IMR-90 (cell line): Measurements from ENCODE around the gene SAMD9. TPM values are rescaled to one million over a fixed set of nuclear protein-coding genes. Genes with fewer than 3 reads are reported as not detected.

Experiments used
- ATAC-seq: fragments of 200-7000 bp; cut with Tn5 transposase; 2 replicates; pipeline ENCODE4 v1.9.1; 2020; ENCODE audit warnings: low read depth, mild to moderate bottlenecking, moderate library complexity
- BruUV-seq: library from RNA; stranded (reverse); fragments of 400-500 nt; replicated peaks from 2 replicates; lab custom pipeline; 2021; lab: Mats Ljungman, UMichigan
- CTCF ChIA-PET: fragments of 300-600 bp; formaldehyde crosslinking; extraction: SDS; loops from one replicate; lab custom pipeline; 2021; ENCODE audit warnings: antibody characterized with exemption; lab: Yijun Ruan, JAX
- POLR2A ChIA-PET: fragments of 300-600 bp; sonication (Branson Sonifier 250); formaldehyde crosslinking; loops from one replicate; lab custom pipeline; 2022; ENCODE audit warnings: antibody characterized with exemption; ENCODE audit not compliant: unreplicated experiment; lab: Charles Lee
- DNase-seq: peaks from one replicate; pipeline ENCODE4 v3.0.0; 2013
- H2AFZ ChIP-seq: replicated peaks from 2 replicates; pipeline ENCODE3; 2013; ENCODE audit warnings: low read length, mild to moderate bottlenecking; ENCODE audit not compliant: poor library complexity
- H2AK5ac ChIP-seq: 2 replicates; pipeline ENCODE4 v1.6.1; 2013; ENCODE audit warnings: low read depth, low read length, inconsistent platforms
- H2AK9ac ChIP-seq: replicated peaks from 2 replicates; pipeline ENCODE3; 2013; ENCODE audit warnings: mild to moderate bottlenecking, low read depth, low read length, moderate library complexity; ENCODE audit not compliant: poor library complexity
- H2BK120ac ChIP-seq: 2 replicates; pipeline ENCODE4 v1.6.1; 2013; ENCODE audit warnings: low read depth, low read length, inconsistent platforms
- H2BK15ac ChIP-seq: 3 replicates; pipeline ENCODE4 v1.6.1; 2013; ENCODE audit warnings: low read depth, low read length, inconsistent platforms
- H2BK20ac ChIP-seq: 2 replicates; pipeline ENCODE4 v1.6.1; 2013; ENCODE audit warnings: low read depth, mild to moderate bottlenecking, inconsistent platforms, low read length, moderate library complexity
- H2BK5ac ChIP-seq: 2 replicates; pipeline ENCODE4 v1.6.1; 2013; ENCODE audit warnings: mild to moderate bottlenecking, low read depth, low read length, inconsistent platforms; ENCODE audit not compliant: poor library complexity, severe bottlenecking
- H3K14ac ChIP-seq: replicated peaks from 2 replicates; pipeline ENCODE4 v1.6.1; 2013; ENCODE audit warnings: low read depth, low read length, inconsistent platforms
- H3K18ac ChIP-seq: 2 replicates; pipeline ENCODE4 v1.6.1; 2013; ENCODE audit warnings: low read depth, low read length, control low read depth
- H3K23ac ChIP-seq: 2 replicates; pipeline ENCODE4 v1.6.1; 2013; ENCODE audit warnings: low read depth, low read length, inconsistent platforms
- H3K27ac ChIP-seq: 2 replicates; pipeline ENCODE4 v1.5.1; 2013; ENCODE audit warnings: mild to moderate bottlenecking, control low read depth, low read length; ENCODE audit not compliant: insufficient read depth
- H3K27me3 ChIP-seq: 2 replicates; pipeline ENCODE4 v1.6.1; 2013; ENCODE audit warnings: low read length; ENCODE audit not compliant: control insufficient read depth, insufficient read depth
- H3K36me3 ChIP-seq: 2 replicates; pipeline ENCODE4 v1.6.1; 2013; ENCODE audit warnings: low read length, mixed read lengths; ENCODE audit not compliant: control insufficient read depth, insufficient read depth
- H3K4ac ChIP-seq: 2 replicates; pipeline ENCODE4 v1.6.1; 2013; ENCODE audit warnings: low read depth, low read length, inconsistent platforms
- H3K4me1 ChIP-seq: 2 replicates; pipeline ENCODE4 v1.6.1; 2013; ENCODE audit warnings: low read length, mixed read lengths; ENCODE audit not compliant: control insufficient read depth, insufficient read depth
- H3K4me2 ChIP-seq: 2 replicates; pipeline ENCODE4 v1.6.1; 2013; ENCODE audit warnings: low read depth, mild to moderate bottlenecking, control low read depth, low read length, moderate library complexity
- H3K4me3 ChIP-seq: 2 replicates; pipeline ENCODE4 v1.5.1; 2013; ENCODE audit warnings: low read depth, mild to moderate bottlenecking, control low read depth, low read length, moderate library complexity; ENCODE audit not compliant: insufficient read depth
- H3K56ac ChIP-seq: 2 replicates; pipeline ENCODE4 v1.6.1; 2013; ENCODE audit warnings: low read length, inconsistent platforms; ENCODE audit not compliant: insufficient read depth; ENCODE audit errors: extremely low read depth
- H3K79me1 ChIP-seq, 2 experiments: 2 replicates each; pipeline ENCODE4 v1.6.1; 2013; ENCODE audit warnings: low read length in 2 of 2, inconsistent platforms in 1 of 2, low read depth in 1 of 2
- H3K9ac ChIP-seq: 2 replicates; pipeline ENCODE4 v1.6.1; 2013; ENCODE audit warnings: low read depth, low read length, control low read depth
- H3K9me1 ChIP-seq: 2 replicates; pipeline ENCODE4 v1.6.1; 2013; ENCODE audit warnings: low read length, inconsistent platforms; ENCODE audit not compliant: insufficient read depth
- H3K9me3 ChIP-seq: 2 replicates; pipeline ENCODE4 v1.6.1; 2013; ENCODE audit warnings: low read length; ENCODE audit not compliant: control insufficient read depth, insufficient read depth
- H4K20me1 ChIP-seq: 2 replicates; pipeline ENCODE4 v1.6.1; 2013; ENCODE audit warnings: low read length, inconsistent platforms; ENCODE audit not compliant: insufficient read depth
- H4K5ac ChIP-seq: 2 replicates; pipeline ENCODE4 v1.6.1; 2013; ENCODE audit warnings: mild to moderate bottlenecking, low read depth, low read length, control low read depth
- H4K8ac ChIP-seq, 2 experiments: 2 replicates each; pipeline ENCODE4 v1.6.1; 2013; ENCODE audit warnings: low read depth in 2 of 2, low read length in 2 of 2, control low read depth in 1 of 2, inconsistent platforms in 1 of 2
- H4K91ac ChIP-seq: 2 replicates; pipeline ENCODE4 v1.6.1; 2013; ENCODE audit warnings: low read depth, low read length, inconsistent platforms; ENCODE audit not compliant: insufficient read depth
- BHLHE40 ChIP-seq: fragments of 150-350 bp; IDR thresholded peaks from 2 replicates; pipeline ENCODE4 v1.6.1; 2016; ENCODE audit warnings: mild to moderate bottlenecking, low read depth, low read length
- CEBPB ChIP-seq: IDR thresholded peaks from 2 replicates; pipeline ENCODE4 v1.6.1; 2012; ENCODE audit warnings: low read depth, low read length, improper control_type of control experiment
- CHD1 ChIP-seq: IDR thresholded peaks from 2 replicates; pipeline ENCODE4 v1.6.1; 2012; ENCODE audit warnings: low read depth, low read length, improper control_type of control experiment
- CTCF ChIP-seq: conservative IDR thresholded peaks from 2 replicates; pipeline ENCODE4 v1.5.1; 2012; ENCODE audit warnings: mild to moderate bottlenecking, low read depth, low read length, improper control_type of control experiment
- ELK1 ChIP-seq: fragments of 150-350 bp; IDR thresholded peaks from 2 replicates; pipeline ENCODE4 v1.6.1; 2016; ENCODE audit warnings: low read depth, mild to moderate bottlenecking, low read length, moderate library complexity, borderline replicate concordance
- FOS ChIP-seq: fragments of 150-350 bp; IDR thresholded peaks from 2 replicates; pipeline ENCODE4 v1.6.1; 2016; ENCODE audit warnings: low read depth, low read length
- MAFK ChIP-seq: IDR thresholded peaks from 2 replicates; pipeline ENCODE4 v1.6.1; 2012; ENCODE audit warnings: low read depth, low read length, improper control_type of control experiment
- MAZ ChIP-seq: IDR thresholded peaks from 2 replicates; pipeline ENCODE4 v1.6.1; 2012; ENCODE audit warnings: low read depth, mild to moderate bottlenecking, low read length, improper control_type of control experiment, moderate library complexity, borderline replicate concordance
- MXI1 ChIP-seq: IDR thresholded peaks from 2 replicates; pipeline ENCODE4 v1.6.1; 2012; ENCODE audit warnings: low read depth, mild to moderate bottlenecking, low read length, moderate library complexity, borderline replicate concordance
- NFE2L2 ChIP-seq: fragments of 150-350 bp; IDR thresholded peaks from 2 replicates; pipeline ENCODE4 v1.6.1; 2016; ENCODE audit warnings: low read depth, mild to moderate bottlenecking, low read length
- POLR2A ChIP-seq: IDR thresholded peaks from 2 replicates; pipeline ENCODE4 v1.6.1; 2012; ENCODE audit warnings: mild to moderate bottlenecking, low read depth, low read length
- RAD21 ChIP-seq: IDR thresholded peaks from 2 replicates; pipeline ENCODE4 v1.6.1; 2012; ENCODE audit warnings: low read length, improper control_type of control experiment
- RCOR1 ChIP-seq: IDR thresholded peaks from 2 replicates; pipeline ENCODE4 v1.6.1; 2012; ENCODE audit warnings: mild to moderate bottlenecking, low read length, improper control_type of control experiment; ENCODE audit not compliant: insufficient replicate concordance
- RFX5 ChIP-seq: IDR thresholded peaks from 2 replicates; pipeline ENCODE4 v1.8.0; 2012; ENCODE audit warnings: low read depth, mild to moderate bottlenecking, low read length, moderate library complexity
- SMC3 ChIP-seq: fragments of 150-350 bp; IDR thresholded peaks from 2 replicates; pipeline ENCODE4 v1.6.1; 2016; ENCODE audit warnings: low read depth, mild to moderate bottlenecking, antibody characterized with exemption, low read length, moderate library complexity
- USF2 ChIP-seq: fragments of 150-350 bp; IDR thresholded peaks from 2 replicates; pipeline ENCODE4 v1.6.1; 2017; ENCODE audit warnings: mild to moderate bottlenecking, antibody characterized with exemption, low read length, low read depth
- WGBS, 2 experiments: methylation state at CpG; one replicate each; pipeline versions ENCODE4 v1.1.5 to v1.1.7; 2013; ENCODE audit warnings: missing lambda C conversion rate in 2 of 2; ENCODE audit not compliant: insufficient read length in 1 of 2; ENCODE audit errors: extremely low coverage in 2 of 2; 5-methylcytosine and 5-hydroxymethylcytosine counted together
- dilution Hi-C: fragments of 300-500 bp; cut with HindIII; formaldehyde crosslinking; loops from one replicate; pipeline ENCODE4 v1.14.3; 2018; ENCODE audit warnings: low sequenced_read_pairs; ENCODE audit not compliant: unreplicated experiment
- in situ Hi-C: fragments of 300-500 bp; cut with MboI; formaldehyde crosslinking; loops from 3 replicates; pipeline ENCODE4 v1.14.3; 2019; ENCODE audit warnings: low sequenced_read_pairs, inconsistent platforms, mixed read lengths
- intact Hi-C: fragments of 100-400 bp; cut with micrococcal nuclease; formaldehyde crosslinking; loops from 2 replicates; pipeline ENCODE4 v1.10.0; 2022
- polyA plus RNA-seq, 3 experiments: library from polyadenylated mRNA; depleted of rRNA; stranded (reverse); fragments of >200 nt; gene quantifications; 2 replicates each; pipeline ENCODE4 v1.2.3, GENCODE V29; 2012; ENCODE audit warnings: low replicate concordance in 1 of 3
- total RNA-seq: library from RNA; depleted of rRNA; stranded (reverse); fragments of >200 nt; gene quantifications from 2 replicates; pipeline ENCODE4 v1.2.3, GENCODE V29; 2012

Gene SAMD9
- total and polyA plus RNA-seq, 2 of the 4 experiments (the other 2 are of a cell fraction) = 1.9 to 9.5 TPM

DNA sequence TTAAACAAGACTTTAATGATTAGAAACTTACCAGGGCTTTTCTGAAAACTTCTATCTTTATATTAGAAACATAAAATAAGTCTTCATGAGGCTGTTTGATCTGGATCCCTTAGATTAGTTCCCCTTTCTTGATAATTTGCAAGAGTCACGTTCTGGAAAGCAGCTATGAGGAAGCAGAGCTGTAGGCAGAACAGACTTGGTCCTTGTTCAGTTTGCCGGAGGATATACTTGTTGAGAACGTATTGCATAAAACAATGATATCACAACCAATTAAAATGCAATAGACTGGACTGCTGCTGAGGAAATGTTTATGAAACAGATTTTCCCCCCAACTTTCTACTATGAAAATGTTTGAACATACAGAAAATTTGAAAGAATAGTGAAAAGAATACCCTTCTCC is 27.6 kb upstream of the SAMD9 start:
- Histone ChIP-seq H3K56ac (no peak overlapping the region), H3K18ac (no peak overlapping the region), H3K4me2 (no peak overlapping the region), H3K4ac (no peak overlapping the region), H4K5ac (no peak overlapping the region), H3K4me3 (no peak overlapping the region), H2AFZ (no peak overlapping the region), H2AK9ac (no peak overlapping the region), H2BK20ac (no peak overlapping the region), H3K9me3 (no peaks in the 10 kb centered on the region), H2BK120ac (no peak overlapping the region), H2BK15ac (no peak overlapping the region), H3K9me1 (no peaks in the 10 kb centered on the region), H3K79me1 (0 out of 4 replicates have a peak, but pooled peaks cover 0 to 5% of the 10 kb centered on the region in 2 experiments), H3K9ac (no peak overlapping the region), H3K36me3 (peaks cover 1% of the 10 kb centered on the region; the same call in 1 of the 2 replicates), H2AK5ac (no peak overlapping the region), H3K27ac (no peak overlapping the region), H3K4me1 (peaks cover 6% of the 10 kb centered on the region; the same call in 1 of the 2 replicates), H4K20me1 (no peaks in the 10 kb centered on the region), H2BK5ac (no peak overlapping the region), H3K27me3 (no peaks in the 10 kb centered on the region), H4K8ac (0 out of 4 replicates have a peak overlapping the region, but pooled peaks of 1 of the 2 experiments have one; percentile 25), H3K14ac (no peak overlapping the region), H4K91ac (no peak overlapping the region), H3K23ac (no peak overlapping the region)
- no peak for TF ChIP-seq RAD21
- TF ChIP-seq CHD1 = no peak
- no peak for TF ChIP-seq CTCF
- no peak for TF ChIP-seq ELK1
- TF ChIP-seq USF2 = no peak
- no peak for TF ChIP-seq BHLHE40
- no peak for TF ChIP-seq RFX5
- TF ChIP-seq SMC3 = no peak
- TF ChIP-seq MXI1 = no peak
- no peak for TF ChIP-seq NFE2L2
- no peak for TF ChIP-seq MAZ
- no peak for TF ChIP-seq CEBPB
- TF ChIP-seq POLR2A = no peak
- TF ChIP-seq FOS = no peak
- TF ChIP-seq RCOR1 = no peak
- no peak for TF ChIP-seq MAFK
- BruUV-seq = no TSS peak
- POLR2A ChIA-PET = no interaction called here
- ATAC-seq (no peak), DNase-seq (no peak)
- in situ Hi-C loops (no loop called here), intact Hi-C loops (no loop called here), dilution Hi-C loops (no loop called here)
- CTCF ChIA-PET = interaction anchor here (1.2 kb wide), 1 partner anchor 9 kb away, joined by 4 read pairs; no protein-coding TSS in a partner anchor
- no CpG with 5 or more reads among the region's 3 CpGs for whole genome bisulfite sequencing, 2 experiments
